Measurements from ENCODE around the gene NPR2. TPM values are rescaled to one million over a fixed set of nuclear protein-coding genes. Genes with fewer than 3 reads are reported as not detected.

NPR2 gene
- total and polyA plus RNA-seq, 2 of the 13 experiments (the other 11 are each of a cell fraction or from before 2014, with no cell fraction given) = 7.4 to 9.4 TPM

GRCh38 chr9:35826071-35826701, 34.8 kb downstream of the NPR2 start (continued):
- TF ChIP-seq ZBTB43 (CRISPR knock-in tag; conservative IDR thresholded peaks at IDR 0.05) (no peak), NFIB (CRISPR knock-in tag; IDR thresholded peaks at IDR 0.05; ENCODE audit: borderline replicate concordance) (no peak), CHCHD3 (CRISPR knock-in tag; IDR thresholded peaks at IDR 0.05) (no peak), HOXA5 (CRISPR knock-in tag; IDR thresholded peaks at IDR 0.05) (no peak), EZH2 (conservative IDR thresholded peaks at IDR 0.05; ENCODE audit: low read depth, low read length) (no peak), PHF21A (CRISPR knock-in tag; IDR thresholded peaks at IDR 0.05) (no peak), ZBTB33 (CRISPR knock-in tag; IDR thresholded peaks at IDR 0.05) (no peak), RAD51 (IDR thresholded peaks at IDR 0.05; ENCODE audit: borderline replicate concordance) (no peak), SMAD9 (CRISPR knock-in tag; IDR thresholded peaks at IDR 0.05) (no peak), HNF1A (IDR thresholded peaks at IDR 0.05; ENCODE audit: low read depth) (no peak), HNF1A (CRISPR knock-in tag; IDR thresholded peaks at IDR 0.05; ENCODE audit: borderline replicate concordance) (no peak), BRCA1 (CRISPR knock-in tag; IDR thresholded peaks at IDR 0.05) (no peak), HBP1 (CRISPR knock-in tag; IDR thresholded peaks at IDR 0.05; ENCODE audit: low read depth) (no peak), ETS1 (CRISPR knock-in tag; IDR thresholded peaks at IDR 0.05) (no peak), HOMEZ (CRISPR knock-in tag; IDR thresholded peaks at IDR 0.05; ENCODE audit: low read depth) (no peak), MTERF4 (CRISPR knock-in tag; IDR thresholded peaks at IDR 0.05) (no peak), ZNF292 (CRISPR knock-in tag; IDR thresholded peaks at IDR 0.05; ENCODE audit: borderline replicate concordance, low read depth) (no peak)
